Measurements from ENCODE around the gene KIF26B. TPM values are rescaled to one million over a fixed set of nuclear protein-coding genes. Genes with fewer than 3 reads are reported as not detected.
A peak's percentile ranks its signal among the peaks of the same experiment; 100 is the strongest.

KIF26B gene
- total RNA-seq, 1 donor from 2014 or later, result 0.32 TPM

DNA sequence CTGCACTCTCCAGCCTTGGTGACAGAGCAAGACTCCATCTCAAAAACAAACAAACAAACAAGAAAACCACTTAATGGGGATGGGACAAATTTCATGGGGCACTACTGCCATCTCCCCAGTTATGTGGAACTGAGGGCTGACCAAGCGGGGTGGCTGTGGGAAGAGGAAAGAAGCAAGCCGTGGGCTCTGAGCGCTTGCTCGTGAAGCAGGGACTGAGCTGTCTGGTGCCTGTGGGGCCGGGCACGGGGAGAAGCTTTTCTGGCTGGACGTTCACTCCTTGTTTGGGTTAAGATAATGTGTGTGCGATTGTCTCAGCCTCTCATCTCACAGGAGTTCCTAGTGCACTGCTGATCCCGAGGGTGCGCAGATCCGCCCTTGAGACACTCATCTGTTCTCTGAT, 22.0 kb upstream of the KIF26B start:
- DNase-seq (ENCODE audit: low spot score), result no peak

DNA sequence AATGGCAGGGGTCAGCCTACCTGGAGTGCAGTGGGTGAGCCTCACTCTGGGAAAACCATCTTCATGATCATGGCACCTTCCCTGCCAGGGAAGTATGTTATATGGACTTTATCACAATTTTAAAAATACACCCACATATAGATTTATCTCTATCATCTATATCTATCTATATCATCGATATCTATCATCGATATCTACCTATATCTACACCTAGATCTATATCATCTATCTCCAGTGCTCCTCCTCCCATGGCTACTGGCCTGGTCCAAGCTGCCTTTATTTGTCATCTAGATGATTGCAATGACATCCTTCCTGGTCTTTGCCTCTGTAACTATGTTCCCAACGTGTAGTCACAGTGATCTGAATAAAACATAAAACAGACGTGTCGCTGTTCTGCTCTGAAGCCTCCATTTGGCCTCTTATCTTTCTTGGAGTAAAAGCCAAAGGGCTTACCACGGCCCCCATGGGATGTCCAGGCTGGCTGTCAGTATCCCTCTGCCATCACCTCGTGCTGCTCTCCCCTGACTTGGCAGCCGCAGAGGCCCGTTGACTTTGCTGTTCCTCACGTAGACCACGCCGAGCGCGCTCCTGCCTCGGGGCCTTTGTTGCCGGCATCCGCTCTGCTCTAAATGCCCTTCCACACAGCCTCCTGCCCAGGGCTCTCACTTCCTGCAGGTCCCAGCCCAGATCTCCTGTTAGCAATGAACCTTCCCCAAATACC, 20.6 kb upstream of the KIF26B start:
- no peak for DNase-seq (ENCODE audit: low spot score)

DNA sequence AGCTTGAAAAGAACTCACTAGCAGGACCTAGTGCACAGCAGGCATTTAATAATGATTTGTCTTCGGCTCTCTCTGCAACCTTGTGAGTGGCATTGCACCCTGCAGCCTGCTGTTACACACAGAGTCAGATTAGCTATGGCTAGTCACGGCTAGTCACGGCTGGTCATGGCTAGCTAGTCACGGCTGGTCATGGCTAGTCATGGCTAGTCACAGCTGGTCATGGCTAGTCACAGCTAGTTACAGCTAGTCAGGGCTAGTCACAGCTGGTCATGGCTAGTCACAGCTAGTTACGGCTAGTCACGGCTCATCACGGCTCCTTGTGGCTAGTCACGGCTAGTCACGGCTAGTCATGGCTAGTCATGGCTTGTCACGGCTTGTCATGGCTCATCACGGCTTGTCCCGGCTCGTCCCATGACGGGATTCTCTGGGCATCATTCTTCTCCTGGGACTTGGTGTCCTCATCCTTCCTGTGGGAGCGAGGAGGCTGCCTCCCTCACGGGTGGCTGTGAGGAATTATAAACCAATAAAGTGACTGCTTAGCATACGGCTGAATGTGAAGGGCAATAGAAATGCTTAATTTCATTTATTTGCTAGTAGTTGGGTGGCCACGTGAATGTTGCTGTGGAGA, 12.5 kb upstream of the KIF26B start:
- no peak for DNase-seq (ENCODE audit: low spot score)

DNA sequence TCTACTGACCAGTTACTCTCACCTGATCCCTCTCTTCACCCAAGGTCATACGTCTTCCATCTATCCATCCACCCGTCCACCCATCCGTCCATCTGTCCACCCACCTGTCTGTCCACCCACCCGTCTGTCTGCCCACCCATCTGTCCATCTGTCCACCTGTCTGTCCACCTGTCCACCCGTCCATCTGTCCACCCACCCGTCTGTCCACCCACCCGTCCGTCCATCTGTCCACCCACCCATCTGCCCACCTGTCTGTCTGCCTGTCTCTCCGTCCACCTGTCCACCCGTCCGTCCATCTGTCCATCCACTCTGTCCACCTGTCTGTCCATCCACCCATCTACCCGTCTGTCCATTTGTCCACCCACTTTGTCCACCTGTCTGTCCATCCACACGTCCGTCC, 11.8 kb upstream of the KIF26B start:
- DNase-seq (ENCODE audit: low spot score), result no peak

DNA sequence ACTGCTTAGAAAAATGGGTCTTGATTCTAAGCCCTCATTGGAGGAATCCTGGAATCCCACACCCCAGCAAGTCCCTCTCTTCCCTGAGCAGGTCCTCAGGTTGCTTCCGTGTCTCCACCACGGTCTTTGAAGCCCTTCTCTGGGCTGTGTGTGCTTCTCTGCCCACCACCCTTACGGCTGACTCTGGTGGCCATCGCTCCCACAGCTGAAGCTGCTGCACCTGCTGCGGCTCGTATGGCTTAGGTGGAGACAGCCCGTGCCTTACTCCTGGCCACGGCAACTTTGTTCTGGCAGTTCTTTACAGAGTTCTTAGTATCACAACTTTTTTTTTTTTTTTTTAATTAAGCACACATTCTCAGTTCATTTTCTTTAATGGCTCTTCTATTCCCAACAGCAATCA, 10.9 kb upstream of the KIF26B start:
- no peak for DNase-seq (ENCODE audit: low spot score)

DNA sequence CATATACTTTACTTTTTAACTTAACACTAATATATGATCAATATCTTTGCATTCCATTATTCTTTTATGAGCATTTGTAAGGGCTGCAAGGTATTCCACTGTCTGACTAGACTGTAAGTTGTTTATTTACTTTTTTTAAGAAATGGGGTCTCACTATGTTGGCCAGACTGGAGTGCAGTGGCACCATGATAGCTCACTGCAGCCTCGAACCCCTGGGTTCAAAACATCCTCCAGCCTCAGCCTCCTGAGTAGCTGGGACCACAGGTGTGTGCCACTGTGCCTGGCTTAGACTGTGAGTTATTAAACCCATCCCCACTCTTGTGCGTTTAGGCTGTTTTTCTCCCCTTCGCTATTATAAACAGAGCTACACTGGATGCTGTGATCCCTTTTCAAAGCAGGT, 6.7 kb upstream of the KIF26B start:
- no peak for DNase-seq (ENCODE audit: low spot score)

DNA sequence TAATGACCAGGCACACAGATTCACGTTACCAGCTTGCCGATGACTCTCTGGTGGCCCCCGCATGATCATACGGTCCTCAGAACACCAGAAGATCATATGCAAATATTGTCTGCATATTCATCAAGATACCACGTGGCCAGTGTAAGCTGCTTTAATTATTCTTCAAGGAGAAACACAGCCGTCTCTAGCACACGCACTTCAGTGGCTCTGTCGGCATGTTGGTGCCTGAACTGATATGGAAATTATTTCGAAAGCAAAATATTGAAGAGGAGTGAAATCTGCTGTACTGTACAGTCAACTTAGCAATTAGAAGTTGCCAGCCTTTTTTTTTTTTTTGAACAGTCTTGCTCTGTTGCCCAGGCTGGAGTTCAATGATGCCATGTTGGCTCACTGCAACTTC, 5.9 kb upstream of the KIF26B start:
- DNase-seq (ENCODE audit: low spot score), result no peak

DNA sequence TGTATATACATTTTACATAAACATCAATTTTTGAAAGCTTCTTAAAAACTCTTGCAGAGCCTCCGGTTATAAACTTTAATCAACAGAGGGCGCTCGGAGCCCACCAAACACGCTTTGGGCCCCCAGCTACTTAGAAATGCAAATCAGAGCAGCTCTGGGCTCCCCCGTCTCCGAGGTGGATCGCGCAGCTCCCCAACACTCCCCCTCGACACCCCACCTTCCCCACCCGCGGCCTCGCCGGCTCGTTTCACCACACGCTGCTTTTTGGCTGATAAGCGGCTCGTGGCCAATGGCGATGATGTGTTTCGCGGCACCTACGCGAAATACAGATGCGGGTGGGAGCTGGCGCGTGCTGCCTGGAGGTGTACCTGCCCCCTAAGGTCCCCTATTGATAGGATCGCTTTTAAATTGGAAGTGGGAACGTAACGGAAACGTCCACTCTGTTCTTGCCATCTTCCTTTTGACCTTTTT, 1.7 kb upstream of the KIF26B start:
- DNase-seq (ENCODE audit: low spot score), result peak; percentile 65

DNA sequence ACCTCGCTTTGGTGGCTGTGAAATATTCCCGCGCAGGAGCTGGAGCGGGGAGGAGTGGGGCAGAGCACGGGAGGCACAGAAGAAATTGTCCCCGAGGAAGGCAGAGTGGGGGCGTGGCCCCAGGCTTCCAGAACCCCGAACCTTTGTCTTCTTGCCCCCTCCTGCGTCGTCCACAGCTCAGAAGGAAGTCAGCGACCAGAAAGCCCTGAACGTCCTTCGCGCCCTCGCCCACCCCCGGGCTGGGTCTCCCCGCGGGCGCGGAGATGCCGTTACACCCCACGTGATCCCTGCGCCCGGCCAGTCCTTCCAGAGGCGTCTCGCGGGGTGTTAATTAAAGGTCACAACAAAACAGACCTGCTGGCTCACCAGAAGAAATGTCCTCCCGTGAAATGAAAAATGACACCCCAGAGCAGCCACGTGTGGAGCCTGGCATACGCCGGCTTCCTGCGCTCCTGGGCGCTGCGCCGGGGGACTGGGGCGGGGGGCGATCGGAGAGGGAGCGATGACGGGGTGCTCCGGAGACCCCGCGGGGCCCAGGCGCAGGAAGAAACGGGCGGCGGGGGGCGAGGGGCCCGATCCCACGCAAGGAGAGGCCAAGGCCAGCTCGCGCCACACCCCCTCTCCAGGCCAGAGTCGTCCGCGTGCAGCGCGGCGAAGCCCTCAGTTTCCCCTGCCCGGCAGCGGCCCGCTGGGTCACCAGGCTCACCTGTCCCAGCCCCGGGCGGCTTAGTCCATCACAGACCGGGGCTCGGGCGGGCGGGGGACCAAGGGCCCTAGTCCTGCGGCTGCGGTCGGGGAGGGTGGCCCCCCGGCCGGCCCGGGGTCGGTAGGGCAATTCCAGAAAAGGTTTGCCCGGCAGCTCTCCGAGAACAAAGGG, 995 bp upstream of the KIF26B start:
- DNase-seq (ENCODE audit: low spot score), result no peak

DNA sequence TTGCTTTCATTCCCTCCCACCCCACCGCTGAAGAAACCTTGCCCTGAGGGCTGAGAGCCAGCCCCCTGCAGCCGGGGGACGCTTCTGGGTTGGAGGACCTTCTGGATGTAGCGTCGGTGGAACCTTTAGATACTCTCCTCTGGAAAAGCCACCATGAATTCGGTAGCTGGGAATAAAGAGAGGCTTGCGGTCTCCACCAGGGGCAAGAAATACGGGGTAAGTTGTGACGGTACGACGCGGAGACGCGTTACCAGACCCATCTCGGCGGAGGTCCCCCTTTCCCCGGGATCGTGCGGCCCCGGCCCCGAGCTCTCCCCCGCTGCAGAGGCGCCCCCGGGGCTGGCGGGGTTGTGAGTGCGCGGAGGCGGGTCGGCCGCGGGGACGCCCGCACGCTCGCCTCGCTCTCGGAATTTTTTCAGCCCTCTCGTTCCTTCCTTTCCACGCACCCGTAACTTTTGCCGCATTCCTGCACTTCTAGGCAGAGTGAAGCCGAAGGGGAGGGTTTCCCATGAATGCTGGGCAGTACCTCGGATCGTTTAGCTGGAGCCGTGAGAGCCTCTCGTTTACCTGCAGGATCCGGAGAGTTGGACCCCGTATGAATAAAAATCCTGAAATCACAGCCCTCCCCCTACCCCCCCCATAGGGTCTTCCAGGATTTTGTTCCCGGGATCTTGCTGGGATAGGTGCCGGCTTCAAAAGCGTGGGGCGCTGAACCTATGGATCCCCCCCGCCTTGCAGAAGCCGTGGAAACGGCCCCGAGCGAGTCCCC, 671 bp downstream of the KIF26B start:
- DNase-seq (ENCODE audit: low spot score), result no peak

DNA sequence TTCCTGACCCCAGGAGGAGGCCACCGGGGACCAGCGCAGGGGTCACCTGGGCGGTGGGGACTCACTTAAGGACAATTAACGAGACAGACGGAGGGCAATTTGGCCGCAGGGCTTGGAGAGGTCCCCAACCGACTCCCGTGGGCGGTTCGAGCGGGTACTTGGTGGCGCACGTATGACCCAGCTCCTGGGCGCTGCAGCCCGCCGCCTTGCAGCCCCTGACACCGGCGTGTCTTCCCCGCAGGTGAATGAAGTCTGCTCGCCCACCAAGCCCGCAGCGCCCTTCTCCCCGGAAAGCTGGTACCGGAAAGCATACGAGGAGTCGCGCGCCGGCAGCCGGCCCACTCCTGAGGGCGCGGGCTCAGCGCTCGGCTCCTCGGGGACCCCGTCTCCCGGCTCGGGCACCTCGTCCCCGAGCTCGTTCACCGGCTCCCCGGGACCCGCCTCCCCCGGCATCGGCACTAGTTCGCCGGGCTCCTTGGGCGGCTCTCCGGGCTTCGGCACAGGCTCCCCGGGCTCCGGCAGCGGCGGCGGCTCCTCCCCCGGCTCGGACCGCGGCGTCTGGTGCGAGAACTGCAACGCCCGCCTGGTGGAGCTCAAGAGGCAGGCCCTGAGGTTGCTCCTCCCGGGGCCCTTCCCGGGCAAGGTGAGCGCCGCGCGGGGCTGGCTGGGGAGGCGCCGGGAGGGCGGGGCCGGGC, 1.4 kb downstream of the KIF26B start:
- DNase-seq (ENCODE audit: low spot score), result peak; percentile 83

DNA sequence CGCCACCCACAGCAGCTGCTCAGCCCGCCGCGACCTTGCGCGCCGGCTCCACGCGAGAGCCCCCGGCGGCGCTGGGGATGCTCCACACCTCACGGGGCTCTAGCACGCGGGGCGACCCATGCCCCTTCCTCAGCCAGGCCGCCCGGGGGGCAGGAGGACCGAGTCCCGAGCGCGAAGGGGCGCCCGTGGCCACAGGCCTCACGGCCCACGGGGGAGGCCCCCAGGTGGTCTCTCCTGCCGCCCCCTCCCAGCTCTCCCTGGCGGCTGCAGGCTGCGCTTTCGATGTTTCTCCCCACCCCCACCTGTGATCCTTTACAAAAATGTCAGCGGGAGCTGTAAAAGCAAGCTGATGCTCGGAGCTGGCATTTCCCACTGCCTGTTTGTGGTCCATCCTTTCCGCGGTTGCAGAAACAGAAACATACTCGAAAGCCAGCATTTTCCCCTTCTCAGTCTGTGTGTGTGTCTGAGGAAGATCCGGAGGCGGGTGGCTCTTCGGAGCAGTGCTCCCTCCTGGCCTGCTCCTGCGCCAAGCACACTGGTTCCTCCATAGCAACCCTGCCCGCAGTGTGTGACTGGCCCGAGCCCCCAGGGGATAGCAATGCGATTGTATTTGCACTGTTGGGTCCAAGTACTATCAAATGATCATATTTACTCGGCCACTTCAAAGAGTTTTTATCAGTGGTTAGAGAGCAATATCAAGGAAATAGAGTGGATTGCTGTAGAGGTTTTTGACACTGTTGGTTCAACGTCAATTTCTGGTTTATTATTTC, 2.1 kb downstream of the KIF26B start:
- DNase-seq (ENCODE audit: low spot score), result no peak

DNA sequence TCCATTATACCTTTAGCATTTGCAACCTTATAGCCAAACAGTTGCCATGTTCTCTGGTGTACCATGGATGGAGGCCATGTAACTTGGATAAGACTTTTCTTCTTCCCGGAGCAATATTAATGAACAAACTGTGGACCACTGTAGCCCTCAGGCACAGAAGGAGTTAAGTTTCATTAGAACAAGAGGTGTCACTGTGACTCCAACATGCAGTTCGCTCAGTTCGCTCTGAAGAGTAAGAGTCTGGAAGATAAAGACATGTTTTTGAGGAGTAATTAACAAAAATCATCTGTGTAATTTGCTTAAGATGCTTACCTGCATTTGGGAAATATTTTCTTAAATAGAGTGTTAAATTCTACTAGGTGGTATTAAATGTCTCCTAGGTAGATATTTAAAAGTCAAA, 4.1 kb downstream of the KIF26B start:
- DNase-seq (ENCODE audit: low spot score), result no peak

DNA sequence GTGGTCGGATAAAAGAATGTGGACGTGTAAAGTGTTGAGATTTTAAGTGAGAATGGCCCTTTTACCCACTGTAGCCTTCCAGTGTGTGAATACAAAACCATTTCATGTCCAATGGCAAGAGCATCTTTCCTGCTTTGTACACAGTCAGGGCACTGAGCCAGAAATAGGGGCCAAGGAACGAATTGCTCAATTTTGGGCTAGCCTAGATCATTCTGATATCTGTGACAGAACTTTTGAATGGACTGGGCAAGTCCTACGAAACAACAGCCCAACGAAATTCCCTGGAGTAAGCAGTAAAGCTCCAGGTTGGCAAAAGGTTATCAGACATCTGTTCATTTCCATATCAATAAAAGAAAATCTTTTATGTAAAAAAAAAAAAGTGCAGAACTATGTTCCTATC, 5.5 kb downstream of the KIF26B start:
- DNase-seq (ENCODE audit: low spot score), result no peak

DNA sequence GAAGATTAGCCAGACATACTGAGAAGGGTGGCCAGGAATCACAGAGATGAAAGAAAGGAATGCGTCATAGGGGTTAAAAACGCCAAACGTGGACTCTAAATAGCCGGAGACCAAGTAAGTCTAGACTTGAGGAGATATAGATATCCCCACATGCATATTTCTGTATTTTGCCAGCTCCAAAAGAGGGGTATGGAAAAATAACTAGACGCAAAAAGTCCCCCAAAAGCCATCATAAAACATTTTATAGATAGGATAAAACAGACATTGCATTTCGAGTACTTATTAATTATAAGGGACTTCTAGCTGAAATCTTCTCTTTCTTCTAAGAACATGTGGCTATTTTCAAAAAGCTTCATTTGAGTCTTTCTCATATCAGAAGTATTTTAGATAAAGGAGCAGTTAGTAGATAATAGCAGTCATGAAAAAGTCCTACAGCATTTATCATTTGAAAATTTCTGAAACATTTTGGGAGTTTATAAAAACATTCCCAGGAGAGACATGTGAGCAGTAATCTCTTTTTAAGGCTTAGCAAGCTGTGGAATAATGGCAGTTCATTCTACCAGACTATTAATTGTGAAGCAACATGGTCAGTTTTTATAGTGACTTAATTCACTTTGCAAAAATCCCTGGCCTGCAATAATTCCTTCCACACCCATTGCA, 6.1 kb downstream of the KIF26B start:
- DNase-seq (ENCODE audit: low spot score), result no peak

DNA sequence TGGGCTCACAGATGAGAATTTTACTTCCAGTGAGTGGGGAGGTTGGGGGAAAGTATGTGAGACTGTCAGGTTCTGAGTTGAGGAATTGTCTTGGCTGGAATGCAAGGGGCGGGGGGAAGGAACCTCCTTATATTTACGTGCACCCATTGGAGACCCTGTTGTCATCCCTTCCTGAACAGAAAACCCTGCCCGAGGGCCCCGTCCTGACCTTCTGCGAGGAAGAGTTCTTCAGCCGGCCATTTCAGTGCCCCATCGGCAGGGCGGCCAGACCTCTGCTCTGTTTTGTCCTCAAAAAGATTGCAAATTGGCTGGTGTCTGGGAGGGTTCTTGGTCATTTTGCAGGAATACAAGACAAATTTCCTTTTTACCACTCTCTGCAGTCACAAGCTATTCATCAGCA, 7.1 kb downstream of the KIF26B start:
- no peak for DNase-seq (ENCODE audit: low spot score)

DNA sequence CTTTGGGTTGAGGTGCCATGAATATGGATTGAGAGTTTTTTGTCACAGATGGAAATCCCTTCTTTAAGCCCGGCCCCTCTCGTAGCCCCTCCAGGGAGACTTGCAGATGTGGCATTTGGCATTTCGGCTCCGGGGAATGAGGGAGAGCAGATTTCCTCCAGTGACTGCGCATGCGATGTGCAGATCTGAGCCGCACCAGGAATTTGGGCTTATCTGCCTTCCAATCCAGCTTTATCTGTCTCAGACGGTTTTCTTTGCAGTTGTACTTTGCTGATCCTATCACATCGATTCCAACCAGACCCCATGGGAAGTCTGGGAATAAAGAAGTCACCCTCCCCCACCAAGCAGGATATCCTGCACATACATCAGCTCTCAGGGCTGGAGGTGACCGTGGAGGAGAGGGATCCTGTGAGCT, 11.7 kb downstream of the KIF26B start:
- no peak for DNase-seq (ENCODE audit: low spot score)

DNA sequence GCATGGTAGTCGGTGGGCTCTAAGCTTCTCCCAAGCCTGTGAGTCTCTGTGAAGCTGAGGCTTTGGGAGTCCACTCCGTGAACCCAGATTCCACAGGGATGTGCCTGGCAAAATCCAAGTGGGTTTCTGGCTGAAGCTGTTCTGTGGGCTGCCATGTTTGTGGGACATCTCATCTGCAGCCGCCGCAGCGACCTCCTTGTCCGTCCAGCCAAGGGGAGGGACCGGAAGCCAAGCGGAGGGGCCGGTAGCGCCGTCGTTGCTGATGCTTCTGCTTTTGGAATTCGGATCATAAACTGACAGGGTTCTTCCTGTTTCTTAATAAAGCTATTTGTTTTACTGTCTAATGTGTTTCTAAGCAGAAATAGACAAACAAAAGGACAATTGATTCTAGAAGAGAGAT, 13.3 kb downstream of the KIF26B start:
- DNase-seq (ENCODE audit: low spot score), result no peak

DNA sequence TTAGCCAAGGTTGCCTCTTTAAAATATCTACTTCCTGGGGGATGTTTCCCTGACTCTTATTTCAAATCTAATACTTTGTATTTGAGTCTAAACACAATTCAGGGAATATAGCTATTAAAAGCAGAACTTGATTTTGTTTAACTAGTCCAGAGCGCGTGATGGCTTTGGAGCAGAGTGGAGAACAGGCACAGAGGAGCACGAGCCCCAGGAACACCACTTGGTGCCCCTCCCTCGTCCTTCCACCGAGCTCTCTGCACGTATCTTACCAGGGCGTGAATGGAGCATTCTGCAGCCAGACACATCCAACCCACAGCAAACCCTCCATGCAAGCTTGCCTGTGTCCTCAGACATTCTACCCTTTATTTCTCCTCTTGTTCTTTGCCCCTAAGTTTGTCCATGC, 14.1 kb downstream of the KIF26B start:
- DNase-seq (ENCODE audit: low spot score), result no peak

DNA sequence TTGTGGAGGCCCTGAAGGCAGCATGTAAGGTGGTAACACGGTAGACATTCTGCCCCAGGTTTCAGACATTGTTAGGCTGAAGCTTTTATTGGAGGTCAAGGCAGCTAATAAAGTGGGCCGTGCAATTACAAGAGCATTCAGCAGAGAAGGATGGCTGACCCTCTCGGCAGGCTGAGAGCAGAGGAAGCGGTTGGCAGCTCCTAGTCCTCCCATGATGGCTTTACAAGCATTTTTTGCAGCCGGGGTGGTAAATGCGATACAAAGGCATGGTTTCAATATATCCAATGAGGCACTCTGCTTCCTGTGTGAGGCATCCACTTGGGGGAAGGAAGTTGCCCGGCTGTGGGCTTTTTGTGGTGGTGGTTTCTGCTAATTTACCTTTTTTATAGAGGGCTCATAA, 14.6 kb downstream of the KIF26B start:
- DNase-seq (ENCODE audit: low spot score), result no peak

Measured in mucosa of gallbladder (tissue), 1 donor.